Spleen (tissue), 7 donors: ENCODE data around the gene P4HB.

Source experiments
- POLR2A ChIP-seq, 3 donors: fragments of 450-650 bp; IDR thresholded peaks; one replicate each; pipeline ENCODE4 v1.5.1; 2017; ENCODE audit warnings: antibody characterized with exemption in 3 of 3, mild to moderate bottlenecking in 1 of 3
- TF ChIP-seq, protein P1 (sequence below), 11 experiments: fragments of 200-600 bp in 7 of 11; fragments of 450-650 bp in 4 of 11; sonication (generic) in 4 of 11; IDR thresholded peaks in 8 of 11; conservative IDR thresholded peaks in 3 of 11; 1 replicate in 7 of 11; 2 replicates in 4 of 11; pipeline versions ENCODE4 v1.4.0 to v1.8.0; 2016 to 2021; ENCODE audit warnings: antibody characterized with exemption in 11 of 11, inconsistent platforms in 4 of 11, mild to moderate bottlenecking in 1 of 11
- donor health status: DM: no; HTN: no; CAD: no; lungs with moderate emphysema.
- donor health status: DM: no; HTN: no; CAD: no.
- donor health status: DM: no; HTN: no; CAD: no.

DNA sequence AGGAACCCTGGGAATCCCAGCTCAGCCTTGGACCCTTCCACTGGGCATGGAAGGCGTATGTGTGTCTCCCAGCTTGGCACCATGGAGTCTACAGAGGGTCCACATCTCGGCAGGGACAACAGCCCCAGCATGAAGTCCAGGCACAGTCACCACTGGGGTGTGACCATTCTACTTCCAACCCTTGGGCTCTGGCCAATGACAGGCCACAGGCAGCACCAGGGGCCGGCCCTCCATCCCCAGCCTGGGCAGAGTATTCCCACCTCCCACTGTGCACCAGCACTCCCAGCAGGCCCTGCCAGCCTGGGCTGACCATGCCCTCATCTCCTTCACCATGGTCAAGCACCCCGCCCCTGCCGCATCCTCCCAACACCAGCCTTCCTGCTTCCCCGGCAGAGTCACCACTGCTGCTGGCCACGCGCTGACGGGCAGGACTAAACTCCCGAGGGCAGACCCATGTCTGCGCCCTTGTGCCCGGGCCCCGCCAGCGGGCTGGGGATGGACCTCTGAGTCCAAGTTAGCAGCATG, 15.9 kb downstream of the P4HB start:
- TF ChIP-seq, protein P1, sequence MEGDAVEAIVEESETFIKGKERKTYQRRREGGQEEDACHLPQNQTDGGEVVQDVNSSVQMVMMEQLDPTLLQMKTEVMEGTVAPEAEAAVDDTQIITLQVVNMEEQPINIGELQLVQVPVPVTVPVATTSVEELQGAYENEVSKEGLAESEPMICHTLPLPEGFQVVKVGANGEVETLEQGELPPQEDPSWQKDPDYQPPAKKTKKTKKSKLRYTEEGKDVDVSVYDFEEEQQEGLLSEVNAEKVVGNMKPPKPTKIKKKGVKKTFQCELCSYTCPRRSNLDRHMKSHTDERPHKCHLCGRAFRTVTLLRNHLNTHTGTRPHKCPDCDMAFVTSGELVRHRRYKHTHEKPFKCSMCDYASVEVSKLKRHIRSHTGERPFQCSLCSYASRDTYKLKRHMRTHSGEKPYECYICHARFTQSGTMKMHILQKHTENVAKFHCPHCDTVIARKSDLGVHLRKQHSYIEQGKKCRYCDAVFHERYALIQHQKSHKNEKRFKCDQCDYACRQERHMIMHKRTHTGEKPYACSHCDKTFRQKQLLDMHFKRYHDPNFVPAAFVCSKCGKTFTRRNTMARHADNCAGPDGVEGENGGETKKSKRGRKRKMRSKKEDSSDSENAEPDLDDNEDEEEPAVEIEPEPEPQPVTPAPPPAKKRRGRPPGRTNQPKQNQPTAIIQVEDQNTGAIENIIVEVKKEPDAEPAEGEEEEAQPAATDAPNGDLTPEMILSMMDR (IDR thresholded peaks at IDR 0.05 in 8 of 11, conservative IDR thresholded peaks at IDR 0.05 in 3 of 11) = no peak
- TF ChIP-seq POLR2A (IDR thresholded peaks at IDR 0.05) = no peak
